GM18868 (cell line): ENCODE measurements around the gene SDC4.
A peak's percentile ranks its signal among the peaks of the same experiment; 100 is the strongest.

Source experiments
- ATAC-seq: cut with Tn5 transposase; IDR thresholded peaks from one replicate; pipeline ENCODE4 v1.9.1; 2021; ENCODE audit warnings: mild to moderate bottlenecking, moderate library complexity; ENCODE audit not compliant: unreplicated experiment

SDC4 gene

GRCh38 chr20:45322952-45323383 lies 25.3 kb downstream of the SDC4 start:
- no peak for ATAC-seq

- ATAC-seq: peak; percentile 82
Observed at GRCh38 chr20:45320948-45321595, 27.2 kb downstream of the SDC4 start.

- no peak for ATAC-seq
Observed at GRCh38 chr20:45318948-45319347, 29.3 kb downstream of the SDC4 start.

- no peak for ATAC-seq
Observed at GRCh38 chr20:45318386-45318939, 29.8 kb downstream of the SDC4 start.

- ATAC-seq: no peak
Observed at GRCh38 chr20:45317826-45318225, 30.4 kb downstream of the SDC4 start.

GRCh38 chr20:45316150-45317080 lies 31.8 kb downstream of the SDC4 start:
- ATAC-seq: no peak

GRCh38 chr20:45315672-45316071 lies 32.6 kb downstream of the SDC4 start:
- ATAC-seq: no peak

GRCh38 chr20:45313943-45314342 lies 34.3 kb downstream of the SDC4 start:
- ATAC-seq: no peak

- no peak for ATAC-seq
Observed at GRCh38 chr20:45313065-45313695, 35.0 kb downstream of the SDC4 start.

GRCh38 chr20:45312241-45312640 lies 36.0 kb downstream of the SDC4 start:
- no peak for ATAC-seq

- ATAC-seq: peak; percentile 63
Observed at GRCh38 chr20:45311589-45312211, 36.5 kb downstream of the SDC4 start.

GRCh38 chr20:45309075-45309474 lies 39.1 kb downstream of the SDC4 start:
- ATAC-seq: no peak

GRCh38 chr20:45308117-45308778 lies 40.0 kb downstream of the SDC4 start, which contains the start of gene MATN4:
MATN4 (minus strand) TSS chr20:45308299; CDS start chr20:45305582, 2,717 bp downstream.
- no peak for ATAC-seq

GRCh38 chr20:45307076-45307640 lies 41.1 kb downstream of the SDC4 start:
- no peak for ATAC-seq

GRCh38 chr20:45306431-45306982 lies 41.7 kb downstream of the SDC4 start, which contains the start of gene RBPJL:
RBPJL (plus strand) TSS chr20:45306840; CDS start chr20:45306923, 83 bp downstream.
- ATAC-seq: no peak

GRCh38 chr20:45305262-45305661 lies 43.0 kb downstream of the SDC4 start:
- no peak for ATAC-seq

- no peak for ATAC-seq
Observed at GRCh38 chr20:45304464-45304999, 43.7 kb downstream of the SDC4 start.

- no peak for ATAC-seq
Observed at GRCh38 chr20:45303586-45304463, 44.4 kb downstream of the SDC4 start.
